Transverse colon (tissue), 3 donors: ENCODE results near the gene PGBD4.

Source experiments
- CTCF ChIP-seq, 5 experiments: fragments of 200-600 bp in 3 of 5; fragments of 450-650 bp in 2 of 5; sonication (generic) in 3 of 5; IDR thresholded peaks; 1 replicate in 2 of 5; 2 replicates in 3 of 5; pipeline ENCODE4 v1.5.1; 2016 to 2017; ENCODE audit warnings: antibody characterized with exemption in 5 of 5, inconsistent platforms in 3 of 5, mild to moderate bottlenecking in 2 of 5, moderate library complexity in 1 of 5
- POLR2A ChIP-seq: fragments of 450-650 bp; IDR thresholded peaks from one replicate; pipeline ENCODE4 v1.6.1; 2016; ENCODE audit warnings: antibody characterized with exemption, mild to moderate bottlenecking, moderate library complexity

GRCh38 chr15:34065941-34066340, 35.9 kb upstream of the PGBD4 start:
- no peak for TF ChIP-seq CTCF (IDR thresholded peaks at IDR 0.05)
- no peak for TF ChIP-seq POLR2A
